ENCODE data around the gene RAPGEF5. TPM values are rescaled to one million over a fixed set of nuclear protein-coding genes. Genes with fewer than 3 reads are reported as not detected.
A peak's percentile ranks its signal among the peaks of the same experiment; 100 is the strongest.

Gene RAPGEF5
- total and polyA plus RNA-seq, 12 donors: 5.1 to 87.0 (median 26.0) TPM

- intact Hi-C loops (cut with DNase I): no loop called here
- DNase-seq: no peak
- Histone ChIP-seq H3K4me1 (replicated peaks in 1 of 2) (peaks cover 0 to 3% of the 10 kb centered on the region in 2 donors), H3K27me3 (peaks cover 5% of the 10 kb centered on the region), H3K27ac (peak overlapping the region in 1 of 5 donors; percentile 11), H3K9me3 (replicated peaks in 1 of 3) (no peaks in the 10 kb centered on the region), H3K36me3 (replicated peaks in 1 of 2) (no peaks in the 10 kb centered on the region), H3K4me3 (no peak overlapping the region)
- TF ChIP-seq CTCF (IDR thresholded peaks at IDR 0.05) (no peak), POLR2A (IDR thresholded peaks at IDR 0.05) (no peak)
- WGBS, 4 donors: 67 to 73% (median 70%) methylated on average over 6 of the region's 6 CpGs
Observed at GRCh38 chr7:22127835-22128527, 229.0 kb downstream of the RAPGEF5 start.

GRCh38 chr7:22125436-22125835, 231.5 kb downstream of the RAPGEF5 start:
- Histone ChIP-seq H3K9me3 (replicated peaks in 1 of 3) (no peaks in the 10 kb centered on the region), H3K4me1 (replicated peaks in 1 of 2) (peaks cover 0 to 3% of the 10 kb centered on the region in 2 donors), H3K4me3 (no peak overlapping the region), H3K27ac (no peak overlapping the region), H3K27me3 (peaks cover 6% of the 10 kb centered on the region), H3K36me3 (replicated peaks in 1 of 2) (peaks cover 0 to 12% of the 10 kb centered on the region in 2 donors)
- TF ChIP-seq CTCF (IDR thresholded peaks at IDR 0.05): no peak
- no peak for TF ChIP-seq POLR2A (IDR thresholded peaks at IDR 0.05)
- intact Hi-C loops (cut with DNase I): no loop called here
- DNase-seq: no peak
- WGBS, 4 donors: 79 to 81% (median 80%) methylated on average over 6 of the region's 6 CpGs

- H3K4me1 ChIP-seq (replicated peaks in 1 of 2): peaks cover 0 to 3% of the 10 kb centered on the region in 2 donors
- no peaks in the 10 kb centered on the region for H3K9me3 ChIP-seq (replicated peaks in 1 of 3)
- 37 to 58% (median 52%) methylated on average over 3 of the region's 3 CpGs for WGBS, 4 donors
- no peak overlapping the region for H3K27ac ChIP-seq
- TF ChIP-seq POLR2A (IDR thresholded peaks at IDR 0.05) (no peak), CTCF (IDR thresholded peaks at IDR 0.05) (no peak)
- intact Hi-C loops (cut with DNase I): no loop called here
- H3K4me3 ChIP-seq: no peak overlapping the region
- H3K27me3 ChIP-seq: peaks cover 6% of the 10 kb centered on the region
- no peak for DNase-seq
- H3K36me3 ChIP-seq (replicated peaks in 1 of 2): peaks cover 0 to 15% of the 10 kb centered on the region in 2 donors
Observed at GRCh38 chr7:22124941-22125340, 232.0 kb downstream of the RAPGEF5 start.

- 28 to 66% (median 44%) methylated on average over 5 of the region's 5 CpGs for WGBS, 4 donors
- H3K9me3 ChIP-seq (replicated peaks in 1 of 3): no peaks in the 10 kb centered on the region
- peak overlapping the region in 1 of 5 donors; percentile 23 for H3K27ac ChIP-seq
- H3K36me3 ChIP-seq (replicated peaks in 1 of 2): peaks cover 0 to 21% of the 10 kb centered on the region in 2 donors
- H3K27me3 ChIP-seq: peaks cover 6% of the 10 kb centered on the region
- H3K4me3 ChIP-seq: no peak overlapping the region
- H3K4me1 ChIP-seq (replicated peaks in 1 of 2): peaks cover 0 to 3% of the 10 kb centered on the region in 2 donors
- DNase-seq: no peak
- intact Hi-C loops (cut with DNase I): no loop called here
- no peak for TF ChIP-seq POLR2A (IDR thresholded peaks at IDR 0.05)
- no peak for TF ChIP-seq CTCF (IDR thresholded peaks at IDR 0.05)
Observed at GRCh38 chr7:22123139-22123538, 233.8 kb downstream of the RAPGEF5 start.
